SK-MEL-5 (cell line): ENCODE measurements around the gene NHSL1. TPM values are rescaled to one million over a fixed set of nuclear protein-coding genes. Genes with fewer than 3 reads are reported as not detected.

Source experiments
- DNase-seq: peaks from one replicate; pipeline ENCODE4 v3.0.0-alpha.2; 2016; ENCODE audit warnings: low read depth, low spot score
- in situ Hi-C: cut with HindIII; loops from 2 replicates; pipeline ENCODE4 v1.10.0; 2016; ENCODE audit warnings: low sequenced_read_pairs, high pct_unique_total_duplicates, low pct_unique_long_range_greater_than_20kb
- total RNA-seq: library from RNA; depleted of rRNA; stranded (reverse); fragments of >200 nt; shearing (Covaris generic); gene quantifications from 2 replicates; pipeline ENCODE4 v1.2.3, GENCODE V29; 2014

NHSL1 gene
- total RNA-seq, 1 experiment from 2014 or later, result 64.2 TPM

DNA sequence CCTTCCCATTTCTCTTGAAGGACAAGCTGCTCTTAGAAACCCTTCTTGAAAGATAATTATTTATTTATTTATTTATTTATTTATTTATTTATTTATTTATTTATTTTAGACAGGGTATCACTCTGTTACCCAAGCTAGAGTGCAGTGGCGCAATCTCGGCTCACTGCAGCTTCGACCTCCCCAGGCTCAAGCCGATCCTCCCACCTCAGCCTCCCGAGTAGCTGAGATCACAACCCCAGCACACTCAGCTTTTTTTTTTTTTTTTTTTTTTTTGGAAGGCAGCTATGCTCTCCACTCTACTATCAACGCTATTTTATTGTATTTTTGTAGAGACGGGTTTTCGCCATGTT is 96.5 kb downstream of the NHSL1 start:
- DNase-seq, result no peak
- in situ Hi-C loops, result no loop called here

GRCh38 chr6:138401960-138402837 is 97.1 kb downstream of the NHSL1 start:
- in situ Hi-C loops, result no loop called here
- no peak for DNase-seq

- in situ Hi-C loops, result no loop called here
Observed at GRCh38 chr6:138400326-138400725, 99.0 kb downstream of the NHSL1 start.

GRCh38 chr6:138397128-138398122 is 101.9 kb downstream of the NHSL1 start:
- DNase-seq, result no peak
- in situ Hi-C loops, result no loop called here

More at GRCh38 chr6:138400326-138400725, 99.0 kb downstream of the NHSL1 start:
- no peak for DNase-seq

- in situ Hi-C loops, result no loop called here
- DNase-seq, result no peak
Observed at GRCh38 chr6:138396709-138397108, 102.6 kb downstream of the NHSL1 start.

DNA sequence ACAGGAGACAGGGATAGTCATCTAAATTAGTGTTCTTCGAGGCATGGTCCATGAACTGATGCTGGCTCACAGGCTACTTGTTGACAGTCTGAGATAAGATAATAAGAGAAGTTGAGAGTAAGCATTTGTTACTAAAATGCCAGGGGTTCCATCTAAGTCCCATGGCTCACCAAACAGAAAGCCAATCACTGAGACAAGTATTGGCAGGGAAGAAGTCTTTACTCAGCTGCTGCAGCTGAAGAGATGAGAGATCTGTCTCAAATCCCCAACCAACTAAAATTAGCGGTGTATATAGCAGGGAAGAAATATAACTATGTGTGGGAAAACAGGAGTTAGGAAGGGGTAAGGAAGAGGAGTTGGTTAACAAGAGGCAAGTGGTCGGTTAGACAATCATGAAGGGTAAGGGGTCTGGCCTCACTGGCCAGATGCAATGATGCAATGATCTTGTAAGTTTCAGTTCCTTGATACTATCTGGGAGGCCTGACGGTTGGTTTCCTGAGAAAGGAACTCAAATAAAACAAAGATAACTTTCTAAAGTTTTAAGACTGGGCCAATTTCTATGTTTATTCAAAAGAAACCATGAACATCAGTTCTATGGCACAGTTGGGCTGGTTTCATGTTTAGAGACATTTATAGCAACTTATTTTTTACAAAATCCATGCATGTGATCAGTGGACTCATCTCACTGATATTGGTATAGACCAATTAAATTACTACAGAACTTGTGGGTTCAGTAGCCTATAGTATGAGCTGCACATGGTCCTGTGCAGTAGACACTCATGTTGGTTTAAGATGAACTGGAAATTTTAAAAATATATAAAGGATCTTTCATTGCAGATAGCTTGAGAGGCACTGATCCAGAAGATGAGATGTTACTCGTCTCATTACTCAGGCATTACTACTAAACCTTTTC is 105.2 kb downstream of the NHSL1 start:
- no peak for DNase-seq
- in situ Hi-C loops, result no loop called here

GRCh38 chr6:138389551-138389950 is 109.7 kb downstream of the NHSL1 start:
- in situ Hi-C loops, result no loop called here
- no peak for DNase-seq

DNA sequence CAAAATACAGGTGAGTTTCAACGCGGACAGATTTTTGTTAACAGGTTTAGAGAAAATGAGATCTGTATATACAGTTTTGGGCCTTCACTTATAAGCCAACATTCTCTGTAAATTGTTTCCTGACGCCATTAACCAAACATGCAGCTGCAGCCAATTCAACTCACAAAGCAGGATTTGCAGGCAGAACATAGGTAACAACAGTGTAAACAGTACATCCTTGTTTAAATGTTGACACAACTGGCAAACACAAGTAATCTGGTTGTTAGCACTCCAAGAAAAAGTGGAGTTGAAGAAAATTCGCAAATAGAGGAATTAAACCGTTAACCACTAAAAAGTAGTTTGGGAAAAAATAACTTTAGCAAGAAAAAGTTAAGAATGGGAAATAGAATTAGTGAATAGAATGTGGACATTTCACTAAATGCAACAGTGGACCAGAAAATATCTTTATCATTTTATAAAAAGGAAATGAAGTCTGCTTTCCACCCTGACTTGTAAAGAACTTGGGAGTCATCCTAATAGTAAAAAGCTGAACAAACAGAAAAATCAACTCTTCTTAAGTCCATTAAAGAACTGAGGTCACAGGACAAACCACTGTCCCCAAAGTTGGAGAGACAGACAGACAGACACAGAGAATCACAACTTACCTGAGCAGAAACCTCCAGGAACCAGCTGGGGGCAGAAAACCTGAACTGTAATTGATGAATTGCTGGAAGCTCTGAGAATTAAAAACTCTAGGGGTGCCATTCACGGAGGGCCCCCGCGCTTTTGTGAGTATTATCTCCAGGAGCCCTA is 111.5 kb downstream of the NHSL1 start:
- no peak for DNase-seq
- in situ Hi-C loops, result no loop called here

GRCh38 chr6:138386897-138387296 is 112.4 kb downstream of the NHSL1 start:
- DNase-seq, result no peak
- in situ Hi-C loops, result no loop called here

- in situ Hi-C loops, result no loop called here
- DNase-seq, result no peak
Observed at GRCh38 chr6:138383776-138384175, 115.5 kb downstream of the NHSL1 start.

- in situ Hi-C loops, result no loop called here
- no peak for DNase-seq
Observed at GRCh38 chr6:138382498-138383265, 116.6 kb downstream of the NHSL1 start.

GRCh38 chr6:138378463-138378862 is 120.8 kb downstream of the NHSL1 start:
- in situ Hi-C loops, result no loop called here
- DNase-seq, result no peak

DNA sequence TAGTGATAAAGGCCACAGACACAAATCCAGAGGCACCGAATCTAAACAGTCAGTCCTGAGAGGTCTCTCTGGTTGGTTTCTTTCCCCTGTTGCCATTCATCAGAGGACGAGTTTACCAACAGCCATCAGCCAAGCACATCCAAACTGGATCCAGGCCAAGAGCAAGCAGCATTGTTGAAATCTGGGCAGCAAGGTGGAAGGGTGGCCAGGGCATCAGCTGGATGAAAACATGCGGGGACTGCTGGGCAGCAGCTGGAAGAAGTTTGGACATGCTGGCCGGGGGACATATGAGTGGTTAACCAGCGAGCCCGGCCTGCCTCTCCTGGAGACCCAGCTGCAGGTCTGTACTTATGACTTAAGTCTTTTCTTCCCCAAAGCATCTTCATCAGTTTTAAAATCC is 121.5 kb downstream of the NHSL1 start, which contains the start of gene SMIM28:
TSS of gene SMIM28 (plus strand) at position 62 of the 400 bp plus-strand sequence. CDS start at position 230, 168 bp downstream.
- in situ Hi-C loops, result no loop called here
- no peak for DNase-seq

- in situ Hi-C loops, result no loop called here
Observed at GRCh38 chr6:138377042-138377441, 122.3 kb downstream of the NHSL1 start.

GRCh38 chr6:138374815-138375214 is 124.5 kb downstream of the NHSL1 start:
- DNase-seq, result no peak
- in situ Hi-C loops, result no loop called here

More at GRCh38 chr6:138377042-138377441, 122.3 kb downstream of the NHSL1 start:
- no peak for DNase-seq

DNA sequence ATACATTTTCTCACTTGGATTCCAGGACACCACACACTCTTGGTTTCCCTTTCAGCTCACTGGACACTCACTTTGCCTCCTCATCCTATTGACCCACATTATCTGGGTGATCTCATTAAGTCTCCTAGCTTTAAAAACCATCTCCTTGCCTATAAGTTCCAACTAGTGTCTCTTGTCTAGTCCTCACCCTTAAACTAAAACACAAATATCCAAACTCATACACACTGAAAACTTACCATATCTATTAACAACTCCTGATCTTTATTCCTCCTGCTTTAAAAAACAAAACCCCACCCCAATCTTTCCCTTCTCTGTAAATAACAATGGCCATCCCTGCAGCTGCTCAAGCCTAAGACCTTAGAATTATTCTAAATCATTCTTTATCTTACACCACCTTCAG is 125.1 kb downstream of the NHSL1 start:
- in situ Hi-C loops, result no loop called here
- DNase-seq, result no peak
